SU-DHL-6 (cell line): Measurements from ENCODE around the gene SLC7A5.
A peak's percentile ranks its signal among the peaks of the same experiment; 100 is the strongest.
"Not testable (repeated sequence)": the region's sequence is repeated elsewhere in the genome, so short reads cannot be mapped to it uniquely, and the experiment has no call there.

Experiments used
- H2AFZ ChIP-seq: fragments of 200-600 bp; sonication (generic); 2 replicates; pipeline ENCODE4 v1.6.1; 2014; ENCODE audit warnings: low read depth, mild to moderate bottlenecking, moderate library complexity, mixed read lengths, antibody characterized with exemption, low read length; ENCODE audit not compliant: severe bottlenecking
- H3F3A ChIP-seq: fragments of 200-600 bp; shearing (Covaris generic); 2 replicates; pipeline ENCODE4 v1.6.0; 2016; ENCODE audit warnings: antibody characterized with exemption, mild to moderate bottlenecking; ENCODE audit not compliant: insufficient read depth
- H3K27ac ChIP-seq: fragments of 200-600 bp; sonication (generic); 2 replicates; pipeline ENCODE4 v1.5.1; 2016; ENCODE audit warnings: low read depth, mild to moderate bottlenecking, low read length, moderate library complexity, mixed read lengths
- H3K27me3 ChIP-seq: fragments of 200-600 bp; sonication (generic), shearing (Covaris generic); 2 replicates; pipeline ENCODE4 v1.6.0; 2014; ENCODE audit warnings: mild to moderate bottlenecking, low read length
- H3K36me3 ChIP-seq: fragments of 200-600 bp; sonication (generic); 2 replicates; pipeline ENCODE4 v1.6.1; 2014; ENCODE audit warnings: mild to moderate bottlenecking, low read length, mixed read lengths
- H3K4me2 ChIP-seq: fragments of 300-600, 200-600 bp; shearing (Covaris generic), sonication (generic); 2 replicates; pipeline ENCODE4 v1.6.0; 2014; ENCODE audit warnings: low read length, low read depth, mild to moderate bottlenecking; ENCODE audit not compliant: poor library complexity, severe bottlenecking
- H3K4me3 ChIP-seq: fragments of 200-600 bp; sonication (generic); 2 replicates; pipeline ENCODE4 v1.5.1; 2014; ENCODE audit warnings: antibody characterized with exemption, low read length, mild to moderate bottlenecking, mixed read lengths; ENCODE audit not compliant: insufficient read depth, poor library complexity, severe bottlenecking
- H3K79me2 ChIP-seq: fragments of 200-600 bp; sonication (generic); 2 replicates; pipeline ENCODE4 v1.6.1; 2014; ENCODE audit warnings: mild to moderate bottlenecking, low read length, moderate library complexity; ENCODE audit not compliant: insufficient read depth
- H3K9ac ChIP-seq: fragments of 200-600 bp; sonication (generic); 2 replicates; pipeline ENCODE4 v1.7.0; 2014; ENCODE audit warnings: mild to moderate bottlenecking, low read length
- H3K9me2 ChIP-seq: fragments of 200-600 bp; sonication (generic); replicated peaks from 2 replicates; pipeline ENCODE4 v1.6.1; 2014; ENCODE audit warnings: low read length; ENCODE audit not compliant: insufficient read depth
- H3K9me3 ChIP-seq: fragments of 200-600 bp; sonication (generic); 2 replicates; pipeline ENCODE4 v1.6.1; 2014; ENCODE audit warnings: low read length, mixed read lengths; ENCODE audit not compliant: insufficient read depth
- H4K20me1 ChIP-seq: fragments of 200-600 bp; sonication (generic); 2 replicates; pipeline ENCODE4 v1.6.1; 2014; ENCODE audit warnings: low read depth, mild to moderate bottlenecking, antibody characterized with exemption, low read length, moderate library complexity, mixed read lengths
- EZH2phosphoT487 ChIP-seq: fragments of 200-600 bp; sonication (generic), shearing (Covaris generic); conservative IDR thresholded peaks from 2 replicates; pipeline ENCODE4 v1.6.1; 2018; ENCODE audit warnings: mild to moderate bottlenecking, antibody characterized with exemption, low read length, moderate library complexity, mixed read lengths
- TF ChIP-seq, protein P1 (sequence below): fragments of 200-600 bp; sonication (generic); IDR thresholded peaks from one replicate; pipeline ENCODE4 v1.5.1; 2017; ENCODE audit warnings: antibody characterized with exemption, mild to moderate bottlenecking, low read length, moderate library complexity; ENCODE audit not compliant: insufficient read depth, poor library complexity, severe bottlenecking

Gene SLC7A5

GRCh38 chr16:87789437-87790291 lies 79.6 kb downstream of the SLC7A5 start:
- no peak overlapping the region for H3K4me2 ChIP-seq
- H2AFZ ChIP-seq = no peak overlapping the region
- H3K4me3 ChIP-seq = no peak overlapping the region
- no peaks in the 10 kb centered on the region for H3K9me3 ChIP-seq
- H3K27ac ChIP-seq = no peak overlapping the region
- H3K79me2 ChIP-seq = peaks cover 85% of the 10 kb centered on the region
- no peaks in the 10 kb centered on the region for H3K36me3 ChIP-seq
- H3F3A ChIP-seq = 0 out of 2 replicates have a peak, but pooled peaks cover 5% of the 10 kb centered on the region
- no peak overlapping the region for H3K9ac ChIP-seq
- no peaks in the 10 kb centered on the region for H3K27me3 ChIP-seq
- no peak for TF ChIP-seq EZH2phosphoT487
- TF ChIP-seq, protein P1, sequence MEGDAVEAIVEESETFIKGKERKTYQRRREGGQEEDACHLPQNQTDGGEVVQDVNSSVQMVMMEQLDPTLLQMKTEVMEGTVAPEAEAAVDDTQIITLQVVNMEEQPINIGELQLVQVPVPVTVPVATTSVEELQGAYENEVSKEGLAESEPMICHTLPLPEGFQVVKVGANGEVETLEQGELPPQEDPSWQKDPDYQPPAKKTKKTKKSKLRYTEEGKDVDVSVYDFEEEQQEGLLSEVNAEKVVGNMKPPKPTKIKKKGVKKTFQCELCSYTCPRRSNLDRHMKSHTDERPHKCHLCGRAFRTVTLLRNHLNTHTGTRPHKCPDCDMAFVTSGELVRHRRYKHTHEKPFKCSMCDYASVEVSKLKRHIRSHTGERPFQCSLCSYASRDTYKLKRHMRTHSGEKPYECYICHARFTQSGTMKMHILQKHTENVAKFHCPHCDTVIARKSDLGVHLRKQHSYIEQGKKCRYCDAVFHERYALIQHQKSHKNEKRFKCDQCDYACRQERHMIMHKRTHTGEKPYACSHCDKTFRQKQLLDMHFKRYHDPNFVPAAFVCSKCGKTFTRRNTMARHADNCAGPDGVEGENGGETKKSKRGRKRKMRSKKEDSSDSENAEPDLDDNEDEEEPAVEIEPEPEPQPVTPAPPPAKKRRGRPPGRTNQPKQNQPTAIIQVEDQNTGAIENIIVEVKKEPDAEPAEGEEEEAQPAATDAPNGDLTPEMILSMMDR = no peak
- H4K20me1 ChIP-seq = no peaks in the 10 kb centered on the region
- H3K9me2 ChIP-seq = no peaks in the 10 kb centered on the region

DNA sequence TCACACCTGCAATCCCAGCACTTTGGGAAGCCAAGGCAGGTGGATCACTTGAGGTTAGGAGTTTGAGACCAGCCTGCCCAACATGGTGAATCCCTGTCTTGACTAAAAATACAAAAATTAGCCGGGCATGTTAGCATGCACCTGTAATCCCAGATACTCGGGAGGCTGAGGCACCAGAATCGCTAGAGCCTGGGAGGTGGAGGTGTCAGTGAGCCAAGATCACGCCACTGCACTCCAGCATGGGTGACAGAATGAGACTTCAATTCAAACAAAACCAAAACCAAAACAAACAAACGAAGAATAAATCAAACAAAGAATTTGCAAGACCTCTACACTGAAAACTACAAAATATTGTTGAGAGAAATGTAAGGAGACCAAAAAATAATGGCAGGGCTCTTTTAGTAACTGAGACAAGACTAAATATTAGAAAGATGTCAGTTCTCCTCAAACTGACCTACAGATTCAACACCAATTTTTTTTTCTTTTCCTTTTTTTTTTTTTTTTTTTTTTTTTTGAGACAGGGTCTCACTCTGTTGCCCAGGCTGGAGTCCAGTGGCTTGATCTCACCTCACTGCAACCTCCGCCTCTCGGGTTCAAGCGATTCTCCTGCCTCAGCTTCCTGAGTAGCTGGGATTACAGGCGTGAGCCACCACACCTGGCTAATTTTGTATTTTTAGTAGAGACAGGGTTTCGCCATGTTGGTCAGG lies 80.4 kb downstream of the SLC7A5 start:
- not testable (repeated sequence) for H3F3A ChIP-seq, H3K9ac ChIP-seq, H3K4me3 ChIP-seq, H4K20me1 ChIP-seq, H3K9me3 ChIP-seq, H2AFZ ChIP-seq, H3K9me2 ChIP-seq, H3K27me3 ChIP-seq, H3K36me3 ChIP-seq
- H3K27ac ChIP-seq = peak overlapping the region; percentile 23; the same call in 1 of the 2 replicates
- peaks cover 81% of the 10 kb centered on the region for H3K79me2 ChIP-seq
- peak overlapping the region; percentile 18 for H3K4me2 ChIP-seq

DNA sequence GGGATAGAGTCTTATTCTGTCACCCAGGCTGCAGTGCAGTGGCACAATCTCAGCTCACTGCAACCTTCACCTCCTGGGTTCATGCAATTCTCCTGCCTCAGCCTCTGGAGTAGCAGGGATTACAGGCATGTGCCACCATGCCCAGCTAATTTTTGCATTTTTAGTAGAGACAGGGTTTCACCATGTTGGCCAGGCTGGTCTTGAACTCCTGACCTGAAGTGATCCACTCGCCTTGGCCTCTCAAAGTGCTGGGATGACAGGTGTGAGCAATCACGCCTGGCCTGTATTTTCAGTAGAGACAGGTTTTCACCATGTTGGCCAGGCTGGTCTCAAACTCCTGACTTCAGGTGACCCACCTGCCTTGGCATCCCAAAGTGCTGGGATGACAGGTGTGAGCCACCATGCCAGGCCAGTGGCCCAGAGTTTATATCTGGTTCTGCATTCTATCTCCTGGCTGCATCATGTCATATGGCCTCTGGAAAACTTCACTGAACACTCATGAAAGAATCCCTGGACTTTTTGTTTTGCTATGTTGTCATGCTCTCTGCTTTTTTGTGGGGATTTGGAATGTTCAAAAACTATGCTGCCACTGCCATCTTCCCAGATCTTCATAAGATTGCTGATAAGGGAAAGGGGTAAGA lies 81.7 kb downstream of the SLC7A5 start:
- not testable (repeated sequence) for H3F3A ChIP-seq, H3K9ac ChIP-seq, H3K36me3 ChIP-seq, H3K27me3 ChIP-seq, H3K9me3 ChIP-seq, H3K4me3 ChIP-seq, H4K20me1 ChIP-seq, H3K4me2 ChIP-seq, H2AFZ ChIP-seq, H3K9me2 ChIP-seq
- Histone ChIP-seq H3K79me2 (peaks cover 81% of the 10 kb centered on the region), H3K27ac (0 out of 2 replicates have a peak overlapping the region, but pooled peaks have one; percentile 23)

DNA sequence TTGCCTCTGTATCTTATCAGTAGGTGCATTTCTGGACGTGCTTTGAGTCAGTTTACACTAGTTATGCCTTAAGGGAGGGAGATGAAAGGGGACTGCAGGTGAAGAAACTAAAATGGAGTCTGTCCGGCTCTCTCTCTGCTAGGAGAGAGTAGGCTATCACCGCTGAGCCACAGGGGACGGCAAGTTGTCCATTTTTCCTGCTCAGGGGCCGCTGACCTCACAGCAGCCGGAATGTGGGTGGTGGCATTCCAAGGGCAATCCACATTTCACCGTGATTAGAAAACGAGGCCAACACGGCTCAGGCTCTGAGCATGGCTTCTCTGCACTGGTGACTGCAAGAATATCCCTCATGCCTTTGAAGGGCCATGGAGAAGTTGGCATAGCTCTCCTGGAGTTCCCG lies 84.5 kb downstream of the SLC7A5 start:
- no peak overlapping the region for H3K4me2 ChIP-seq
- no peaks in the 10 kb centered on the region for H3K9me3 ChIP-seq
- no peaks in the 10 kb centered on the region for H4K20me1 ChIP-seq
- H3K27me3 ChIP-seq = no peaks in the 10 kb centered on the region
- no peak overlapping the region for H3K27ac ChIP-seq
- H3K9ac ChIP-seq = no peak overlapping the region
- H3K4me3 ChIP-seq = no peak overlapping the region
- H2AFZ ChIP-seq = no peak overlapping the region
- no peaks in the 10 kb centered on the region for H3K9me2 ChIP-seq
- peaks cover 59% of the 10 kb centered on the region for H3K79me2 ChIP-seq
- peaks cover 25% of the 10 kb centered on the region for H3F3A ChIP-seq
- TF ChIP-seq, protein P1 = no peak
- TF ChIP-seq EZH2phosphoT487 = no peak
- no peaks in the 10 kb centered on the region for H3K36me3 ChIP-seq
